GM19240 (cell line): ENCODE data around the gene SLC45A3.

Experiments
- DNase-seq: peaks from one replicate; pipeline ENCODE4 v3.0.0; 2011; ENCODE audit warnings: low spot score; ENCODE audit not compliant: insufficient read length

The SLC45A3 gene

GRCh38 chr1:205700865-205701401 lies 20.6 kb upstream of the SLC45A3 start:
- no peak for DNase-seq

GRCh38 chr1:205699416-205699815 lies 19.1 kb upstream of the SLC45A3 start:
- no peak for DNase-seq

DNA sequence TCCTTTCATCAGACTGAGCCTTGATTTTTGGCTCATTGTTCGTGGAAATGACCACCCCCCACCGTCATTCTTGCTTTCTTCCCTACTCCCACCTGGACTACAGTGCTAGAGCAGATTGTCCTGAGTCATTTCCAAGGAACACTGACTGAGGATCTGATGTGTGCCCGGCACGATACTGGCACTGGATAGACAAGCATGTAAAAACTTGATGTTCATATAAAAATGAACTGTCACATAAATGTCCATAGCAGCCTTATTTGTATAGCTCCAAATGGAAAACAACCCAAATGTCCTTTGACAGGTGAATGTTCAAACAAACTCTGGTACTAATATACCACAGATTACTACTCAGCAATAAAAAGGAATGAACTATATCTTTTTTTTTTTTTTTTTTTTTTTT lies 18.6 kb upstream of the SLC45A3 start:
- DNase-seq: no peak

DNA sequence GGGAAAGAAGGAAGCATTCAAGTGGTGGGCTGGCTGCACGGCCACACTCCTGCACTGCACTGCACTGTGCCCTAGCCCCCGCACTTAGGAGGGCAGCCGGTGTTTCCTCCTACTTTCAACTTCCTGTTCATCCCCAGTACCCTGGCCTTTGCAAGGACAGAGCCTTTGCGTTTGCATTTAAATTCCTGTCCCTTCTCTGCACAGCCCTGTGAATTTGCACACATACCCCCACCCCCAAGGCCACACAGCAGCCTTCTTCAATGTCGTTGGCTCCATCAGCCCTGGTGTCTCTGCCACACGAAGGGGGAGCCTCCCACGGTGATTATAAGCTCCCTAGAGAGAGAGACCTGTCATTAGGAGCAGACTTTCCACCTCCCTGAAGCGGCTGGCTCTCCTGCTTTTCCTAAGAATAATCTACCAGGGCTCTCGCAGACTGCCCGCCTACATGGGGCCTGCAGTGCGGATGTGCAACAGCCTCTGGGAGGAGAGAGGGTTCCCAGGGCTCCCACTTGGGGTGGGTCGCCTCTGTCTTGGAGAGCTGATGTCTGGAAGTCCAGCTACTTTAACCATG lies 13.2 kb upstream of the SLC45A3 start:
- DNase-seq: no peak

GRCh38 chr1:205692423-205692822 lies 12.1 kb upstream of the SLC45A3 start:
- no peak for DNase-seq

DNA sequence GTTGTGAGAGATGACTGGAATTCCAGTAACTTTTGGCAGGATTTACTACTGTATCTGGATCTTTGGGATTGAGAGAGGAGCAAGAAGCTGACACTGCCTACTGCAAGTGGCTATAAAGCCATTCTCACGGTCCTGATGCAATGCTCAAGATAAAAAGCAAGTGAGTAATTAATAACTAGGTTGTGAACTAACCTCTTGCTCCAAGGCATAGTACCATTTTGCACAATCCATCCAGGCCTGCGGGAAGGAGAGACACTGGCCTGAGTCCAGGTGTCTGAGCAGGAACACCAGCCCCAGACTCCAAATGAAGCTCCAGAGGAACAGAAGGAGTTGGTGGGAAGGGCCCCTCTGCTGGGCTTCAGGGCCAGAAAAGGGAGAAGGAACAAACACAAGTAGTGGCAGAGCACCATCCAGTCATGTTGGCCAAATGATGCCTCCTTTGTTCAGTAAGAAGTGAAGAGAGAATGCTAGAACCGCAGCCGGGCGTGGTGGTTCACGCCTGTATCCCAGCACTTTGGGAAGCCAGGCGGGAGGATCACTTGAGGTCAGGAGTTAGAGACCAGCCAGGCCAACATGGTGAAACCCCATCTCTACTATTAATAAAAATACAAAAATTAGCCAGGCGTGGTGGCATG lies 9.9 kb upstream of the SLC45A3 start:
- no peak for DNase-seq

- no peak for DNase-seq
These were observed 9.2 kb upstream of the SLC45A3 start for GRCh38 chr1:205689479-205689878.

DNA sequence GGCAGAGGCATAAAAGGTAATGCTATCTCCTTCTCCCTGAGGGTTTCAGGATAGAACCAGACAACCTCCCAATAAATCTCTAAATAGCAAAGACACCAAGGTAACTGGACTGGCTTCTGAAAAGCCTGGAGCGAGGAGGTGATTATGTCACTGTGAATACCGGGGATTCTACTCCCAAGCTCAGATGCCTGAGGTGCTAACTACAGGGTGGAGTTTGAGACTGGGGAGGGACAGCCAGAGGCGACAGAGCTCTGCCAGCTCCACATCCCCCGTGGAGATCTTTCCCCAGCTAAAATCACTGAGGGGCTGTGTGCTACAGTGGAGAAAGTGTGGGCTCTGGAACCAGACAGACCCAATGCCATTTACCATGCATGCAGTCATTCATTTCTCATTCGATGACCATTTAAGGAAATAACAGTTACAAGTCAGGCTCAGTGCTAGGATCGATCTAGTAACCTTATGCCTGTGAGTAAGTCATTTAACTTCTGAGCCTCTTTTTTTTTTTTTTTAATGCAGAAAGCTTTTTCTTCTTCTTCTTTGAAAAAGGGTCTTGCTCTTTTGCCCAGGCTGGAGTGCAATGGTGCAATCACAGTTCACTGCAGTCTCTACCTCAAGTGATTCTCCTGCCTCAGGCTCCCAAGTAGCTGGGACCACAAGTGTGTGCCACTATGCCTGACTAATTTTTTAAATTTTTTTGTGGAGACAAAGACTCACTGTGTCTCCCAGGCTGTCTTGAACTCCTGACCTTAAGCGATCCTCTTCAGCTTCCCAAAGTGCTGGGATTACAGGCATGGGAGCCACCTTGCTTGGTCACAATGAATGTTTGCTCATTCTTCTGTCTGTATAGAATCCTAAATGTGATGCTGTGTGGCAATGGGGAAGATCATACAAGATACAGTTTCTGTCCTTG lies 8.1 kb upstream of the SLC45A3 start:
- DNase-seq: no peak

DNA sequence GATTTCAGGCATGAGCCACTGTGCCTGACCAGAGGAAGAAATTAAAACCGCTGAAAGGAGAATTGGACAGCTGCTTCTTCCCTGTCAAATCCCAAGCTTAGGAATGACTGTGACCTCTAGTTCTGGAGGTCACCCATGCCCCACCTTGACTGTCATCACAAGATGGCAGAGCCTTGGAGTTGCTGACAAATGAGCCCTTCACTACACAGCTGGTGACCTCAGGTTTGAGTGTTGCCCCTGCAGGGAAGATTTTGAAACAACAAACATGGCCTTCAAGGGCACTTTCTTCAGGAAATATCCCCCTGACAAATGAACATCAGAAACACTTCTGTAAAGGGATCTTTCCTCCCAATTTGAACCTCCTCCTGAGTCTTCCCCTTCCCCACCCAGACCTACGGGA lies 6.9 kb upstream of the SLC45A3 start:
- DNase-seq: no peak

DNA sequence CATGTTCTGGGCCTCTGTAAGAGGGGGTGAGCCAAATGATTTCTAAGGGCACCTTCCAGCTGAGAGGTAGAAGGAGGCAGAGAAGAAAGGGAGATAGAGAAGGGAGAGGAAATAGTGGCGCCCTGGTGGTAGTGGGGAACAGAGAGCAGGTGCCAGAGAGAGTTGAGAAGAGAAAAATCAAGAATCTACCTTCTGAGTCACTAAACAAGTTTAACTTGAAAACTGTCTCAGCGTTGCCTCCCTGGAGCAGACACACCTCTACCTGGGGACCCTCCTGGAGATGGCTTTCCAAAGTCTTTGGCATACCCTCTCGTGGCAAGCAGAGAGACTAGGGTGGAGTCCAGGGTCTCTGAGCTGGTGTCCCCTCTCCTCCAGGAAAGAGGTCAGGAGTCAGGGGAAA lies 1.1 kb upstream of the SLC45A3 start:
- no peak for DNase-seq

DNA sequence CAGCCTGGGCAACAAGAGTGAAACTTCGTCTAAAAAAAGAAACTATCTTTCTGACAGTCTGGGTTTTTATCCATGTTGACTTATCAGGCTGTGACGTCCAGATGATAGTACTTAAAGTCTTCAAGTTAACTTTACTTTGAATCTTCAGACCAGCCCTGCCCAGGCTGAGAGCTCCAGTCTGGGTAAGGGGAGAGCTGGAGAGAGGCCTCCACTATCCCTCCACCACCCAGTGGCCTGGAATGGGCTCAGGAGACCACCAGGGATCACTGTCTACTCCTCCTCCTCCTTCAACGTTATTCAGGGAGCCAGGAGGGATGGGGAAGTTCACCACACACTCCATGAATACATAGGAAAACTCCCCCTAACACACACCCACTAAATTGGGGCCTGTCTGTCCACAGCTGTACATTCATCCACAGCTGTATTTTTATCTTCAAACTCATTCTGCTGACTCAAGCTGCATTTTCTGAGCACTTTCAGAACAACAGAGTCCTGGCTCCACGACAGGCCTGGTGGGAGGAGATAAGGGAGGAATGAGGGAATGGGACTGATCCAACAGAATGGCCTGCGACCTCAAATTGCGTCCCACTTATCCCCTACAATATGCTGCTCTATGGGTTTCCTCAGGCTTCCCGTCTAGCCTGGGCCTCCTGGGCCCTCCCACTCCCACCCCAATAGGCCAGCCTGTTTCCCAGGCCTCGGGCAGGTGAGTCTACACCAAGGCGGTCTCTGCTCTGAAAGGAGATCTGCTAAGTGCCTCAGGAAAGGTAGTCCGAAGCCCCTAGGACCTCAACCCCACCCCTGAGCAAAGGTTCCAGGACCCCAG lies 1.8 kb downstream of the SLC45A3 start:
- DNase-seq: no peak

DNA sequence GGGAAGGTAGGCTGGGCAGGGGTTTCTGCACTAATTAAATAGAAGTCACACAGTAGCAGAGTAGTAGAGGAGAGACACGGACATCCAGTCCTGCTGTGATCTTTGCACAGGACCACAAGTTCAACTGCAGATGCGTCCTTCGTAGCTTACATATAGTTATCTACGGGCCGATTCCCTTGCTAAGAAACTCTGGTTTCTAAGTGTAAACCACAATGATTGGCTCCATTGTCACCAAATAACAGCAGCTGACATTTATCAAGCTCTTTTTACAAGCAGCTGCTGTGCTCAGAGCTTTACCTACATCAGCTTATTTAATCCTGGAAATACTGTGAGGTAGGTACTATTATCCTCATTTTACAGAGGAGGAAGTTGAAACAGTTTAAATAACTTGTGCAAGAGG lies 3.1 kb downstream of the SLC45A3 start:
- DNase-seq: no peak

- no peak for DNase-seq
These were observed 3.7 kb downstream of the SLC45A3 start for GRCh38 chr1:205676597-205676996.

DNA sequence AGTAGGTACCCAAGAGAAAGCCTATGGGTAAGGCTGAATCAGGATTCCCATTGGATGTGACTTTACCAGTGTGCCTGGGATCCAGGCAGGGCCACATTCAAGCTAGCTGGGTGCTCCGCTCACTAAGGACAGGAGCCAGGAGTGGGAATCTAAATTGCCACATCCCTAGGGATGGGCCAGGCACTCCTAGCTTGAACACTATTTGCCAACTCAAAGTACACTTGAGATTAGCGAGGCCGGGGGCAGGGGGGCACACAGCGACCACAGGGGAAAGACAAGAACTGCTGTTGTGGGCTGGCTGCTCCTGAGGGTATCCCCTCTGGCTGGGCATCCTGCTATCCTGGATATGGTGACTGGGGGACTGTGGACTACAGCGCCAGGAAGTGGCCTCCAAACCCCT lies 4.3 kb downstream of the SLC45A3 start:
- no peak for DNase-seq

DNA sequence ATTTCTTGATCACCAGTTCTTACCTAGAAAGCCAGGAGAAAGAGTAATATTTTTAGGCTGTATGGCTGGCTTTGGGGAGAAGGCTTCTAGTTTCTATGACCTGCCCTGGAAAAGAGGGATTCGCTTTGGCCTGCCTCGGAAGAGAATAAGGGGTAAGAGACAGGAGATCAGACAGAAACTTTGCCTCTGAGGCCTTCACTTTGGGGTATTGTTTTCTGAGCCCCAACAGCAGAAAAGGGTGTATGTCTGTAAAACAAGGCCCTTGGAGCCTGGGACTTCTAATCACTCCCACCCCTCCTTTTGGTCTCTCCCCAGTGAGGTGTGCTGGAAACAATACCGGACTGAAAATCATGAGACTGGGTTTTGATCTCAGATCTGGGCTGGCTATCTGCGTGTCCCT lies 5.1 kb downstream of the SLC45A3 start:
- DNase-seq: no peak

- no peak for DNase-seq
These were observed 7.3 kb downstream of the SLC45A3 start for GRCh38 chr1:205672970-205673369.

DNA sequence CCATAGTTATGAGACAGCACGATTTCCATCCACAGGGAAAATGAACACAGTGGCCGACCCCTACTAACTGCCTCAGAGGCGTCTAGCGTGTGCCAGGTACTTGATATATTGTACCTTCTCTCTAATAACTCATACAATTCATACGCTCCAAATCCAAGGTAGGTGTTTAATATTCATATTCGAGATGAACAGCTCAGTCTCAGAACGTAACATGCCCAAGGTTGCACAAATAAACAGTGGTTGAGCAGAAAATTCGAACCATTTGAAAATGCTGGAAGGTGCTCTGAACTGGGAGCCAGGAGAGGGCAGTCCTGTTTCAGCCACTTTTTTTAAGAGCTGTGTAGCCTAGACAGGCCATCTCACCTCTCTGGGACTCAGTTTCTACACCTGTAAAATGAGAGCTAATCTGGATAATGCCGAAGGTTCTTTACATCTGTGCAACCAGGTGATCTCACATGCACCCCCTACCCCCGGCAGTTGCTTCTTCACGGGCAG lies 7.9 kb downstream of the SLC45A3 start:
- no peak for DNase-seq

- DNase-seq: no peak
These were observed 9.5 kb downstream of the SLC45A3 start for GRCh38 chr1:205670611-205671430.

DNA sequence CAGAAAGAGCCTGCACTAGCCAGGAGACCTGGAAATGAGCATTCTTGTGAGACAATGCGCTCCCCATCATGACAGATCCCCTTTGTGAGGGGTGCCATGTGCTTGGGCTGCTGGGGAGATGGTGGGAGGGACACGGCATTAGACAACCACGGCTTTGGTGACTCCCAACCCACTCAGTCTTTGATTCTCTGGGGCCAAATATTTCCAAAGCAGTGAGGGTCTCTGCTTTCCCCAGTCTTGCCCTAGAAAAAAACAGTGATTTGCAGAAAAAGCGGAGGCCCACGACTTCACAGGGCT lies 10.2 kb downstream of the SLC45A3 start:
- DNase-seq: no peak

- no peak for DNase-seq
These were observed 10.8 kb downstream of the SLC45A3 start for GRCh38 chr1:205669341-205670149.
